Stomach (tissue), 9 donors: ENCODE measurements around the gene ZCCHC14. TPM values are rescaled to one million over a fixed set of nuclear protein-coding genes. Genes with fewer than 3 reads are reported as not detected.
"Not testable (repeated sequence)": the region's sequence is repeated elsewhere in the genome, so short reads cannot be mapped to it uniquely, and the experiment has no call there.

Source experiments
- DNase-seq, 2 donors: peaks; one replicate each; pipeline versions ENCODE4 v3.0.0 to v3.0.0-alpha.2; 2013 to 2019
- H3K27ac ChIP-seq, 5 donors: fragments of 200-600 bp in 4 of 5; sonication (generic) in 4 of 5; one replicate each; pipeline ENCODE4 v1.5.1; 2013 to 2019; ENCODE audit warnings: mild to moderate bottlenecking in 1 of 5, moderate library complexity in 1 of 5
- H3K27me3 ChIP-seq, 3 donors: fragments of 200-600 bp; sonication (generic); one replicate each; pipeline ENCODE4 v1.5.1; 2017 to 2019; ENCODE audit warnings: mixed run types in 1 of 3
- H3K36me3 ChIP-seq, 4 donors: fragments of 200-600 bp; sonication (generic); 1 replicate in 3 of 4; 2 replicates in 1 of 4; pipeline ENCODE4 v1.5.1; 2016 to 2019
- H3K4me1 ChIP-seq, 4 donors: fragments of 200-600 bp; sonication (generic); one replicate each; pipeline ENCODE4 v1.5.1; 2016 to 2019
- H3K4me3 ChIP-seq, 4 donors: fragments of 200-600 bp; sonication (generic) in 3 of 4; one replicate each; pipeline ENCODE4 v1.5.1; 2016 to 2019; ENCODE audit warnings: mild to moderate bottlenecking in 1 of 4
- H3K9me3 ChIP-seq, 4 donors: fragments of 200-600 bp; sonication (generic); one replicate each; pipeline ENCODE4 v1.5.1; 2016 to 2019
- CTCF ChIP-seq, 7 experiments: fragments of 450-650 bp in 4 of 7; fragments of 200-600 bp in 3 of 7; sonication (generic) in 3 of 7; IDR thresholded peaks; one replicate each; pipeline ENCODE4 v1.5.1; 2016 to 2019; ENCODE audit warnings: antibody characterized with exemption in 7 of 7, control low read depth in 2 of 7, mild to moderate bottlenecking in 1 of 7
- EP300 ChIP-seq: sonication (generic); formaldehyde crosslinking; IDR thresholded peaks from one replicate; pipeline ENCODE4 v1.6.1; 2017; ENCODE audit warnings: antibody characterized with exemption
- POLR2A ChIP-seq, 4 donors: fragments of 450-650 bp; IDR thresholded peaks; one replicate each; pipeline ENCODE4 v1.6.1; 2016; ENCODE audit warnings: antibody characterized with exemption in 4 of 4, control low read depth in 2 of 4, mild to moderate bottlenecking in 1 of 4, moderate library complexity in 1 of 4
- POLR2AphosphoS5 ChIP-seq, 3 donors: sonication (generic); formaldehyde crosslinking; IDR thresholded peaks; one replicate each; pipeline ENCODE4 v1.6.1; 2016; ENCODE audit warnings: antibody characterized with exemption in 3 of 3
- WGBS, 5 donors: extraction: QIAGEN DNeasy Blood & Tissue Kit in 3 of 5; methylation state at CpG; one replicate each; pipeline versions ENCODE4 v1.1.5 to v1.1.7; 2013 to 2018; 5-methylcytosine and 5-hydroxymethylcytosine counted together
- intact Hi-C: fragments of 100-400 bp; cut with DNase I; formaldehyde crosslinking; loops from one replicate; pipeline ENCODE4 v1.15.1; 2023; ENCODE audit warnings: low total_unique reads
- polyA plus RNA-seq, 3 donors: library from polyadenylated mRNA; stranded (reverse); fragments of 200-250 nt; gene quantifications; one replicate each; pipeline ENCODE4 v1.2.3, GENCODE V29; 2013
- total RNA-seq, 5 donors: library from RNA; depleted of rRNA; stranded (reverse); fragments of >200 nt; gene quantifications; one replicate each; pipeline versions ENCODE4 v1.1.0 to v1.2.3, GENCODE V29; 2014 to 2016
- donor health status: healthy with polysubstance abuse.
- donor health status: Bipolar disorder and iron deficiency.
- donor health status: healthy.

ZCCHC14 gene
- total and polyA plus RNA-seq, 8 donors, result 5.4 to 25.9 (median 16.7) TPM

- TF ChIP-seq POLR2A (IDR thresholded peaks at IDR 0.05), result no peak
- TF ChIP-seq POLR2AphosphoS5 (IDR thresholded peaks at IDR 0.05), result no peak
- no peaks in the 10 kb centered on the region for H3K27me3 ChIP-seq
- no peak for DNase-seq
- WGBS, 5 donors, result 6 to 12% (median 8%) methylated on average over 16 of the region's 16 CpGs
- H3K27ac ChIP-seq, result peak overlapping the region; percentile 39 to 65 (median 51)
- peak overlapping the region; percentile 51 to 70 (median 58) for H3K4me3 ChIP-seq
- intact Hi-C loops, result no loop called here
- H3K36me3 ChIP-seq, result no peaks in the 10 kb centered on the region
- no peaks in the 10 kb centered on the region for H3K9me3 ChIP-seq
- peaks cover 57 to 78% (median 70%) of the 10 kb centered on the region in 4 donors for H3K4me1 ChIP-seq
Measured at GRCh38 chr16:87490096-87490798, 2.6 kb downstream of the ZCCHC14 start.

DNA sequence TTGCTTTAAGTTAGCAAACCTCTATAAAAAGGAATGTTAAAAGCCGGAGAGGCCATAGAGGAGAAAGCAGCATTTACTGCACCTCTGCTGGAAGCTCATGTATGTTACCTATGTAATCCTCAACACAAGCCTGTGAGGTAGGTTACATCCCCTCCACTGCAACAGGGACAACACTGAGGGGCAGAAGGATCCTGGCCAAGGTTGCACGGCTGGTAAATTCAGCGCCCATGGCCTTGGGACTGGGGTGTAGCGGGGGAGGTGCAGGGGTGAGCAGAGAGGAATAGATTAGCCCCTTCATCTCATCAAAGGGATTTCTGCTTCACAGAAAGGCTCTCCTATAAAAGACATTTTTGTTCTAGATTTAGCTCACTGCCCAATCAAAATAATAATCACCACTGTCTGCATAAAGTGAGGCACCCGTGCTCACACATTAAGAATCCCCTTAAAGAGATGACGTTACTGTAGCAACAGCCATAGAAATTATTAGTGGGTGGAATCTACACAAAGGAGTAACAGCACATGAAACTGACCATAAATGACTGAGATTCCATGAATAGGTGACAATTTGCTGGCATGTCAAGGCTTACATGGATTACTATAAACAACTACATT lies 3.3 kb downstream of the ZCCHC14 start:
- intact Hi-C loops, result no loop called here
- Histone ChIP-seq H3K4me1 (peaks cover 62 to 85% (median 77%) of the 10 kb centered on the region in 4 donors), H3K27me3 (no peaks in the 10 kb centered on the region), H3K4me3 (peak overlapping the region in 3 of 4 donors; percentile 32 to 65 (median 52)), H3K36me3 (no peaks in the 10 kb centered on the region), H3K9me3 (no peaks in the 10 kb centered on the region), H3K27ac (peak overlapping the region in 1 of 5 donors; percentile 64)
- 46 to 68% (median 65%) methylated on average over 6 of the region's 6 CpGs for WGBS, 5 donors
- no peak for DNase-seq
- TF ChIP-seq POLR2AphosphoS5 (IDR thresholded peaks at IDR 0.05) (no peak), EP300 (no peak), POLR2A (IDR thresholded peaks at IDR 0.05) (no peak), CTCF (IDR thresholded peaks at IDR 0.05) (no peak)

DNA sequence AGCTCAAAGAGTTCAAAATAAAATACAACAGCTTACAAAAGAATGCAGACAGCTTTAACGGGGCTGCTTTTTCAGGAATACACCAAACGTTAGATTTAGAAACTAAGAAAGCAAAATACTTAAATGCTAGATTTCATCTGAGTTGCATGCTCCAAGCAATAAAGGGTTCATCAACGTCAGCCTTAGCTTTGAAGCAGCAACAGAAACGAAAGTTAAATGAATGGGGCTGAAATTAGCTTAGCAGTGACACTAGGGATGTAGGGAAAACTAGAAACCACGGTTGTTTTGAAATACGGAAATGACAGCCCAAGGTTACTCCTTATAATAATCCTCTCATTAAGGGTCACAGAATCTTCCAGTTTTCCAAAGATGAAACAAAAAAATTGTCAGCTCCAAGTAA lies 3.9 kb downstream of the ZCCHC14 start:
- H3K27ac ChIP-seq, result peak overlapping the region in 2 of 5 donors; percentile 22 to 34
- peaks cover 65 to 88% (median 79%) of the 10 kb centered on the region in 4 donors for H3K4me1 ChIP-seq
- H3K9me3 ChIP-seq, intact Hi-C loops, DNase-seq, H3K36me3 ChIP-seq, H3K27me3 ChIP-seq: not testable (repeated sequence)
- WGBS, 5 donors, result 39 to 69% (median 43%) methylated on average over 4 to 6 of the region's 6 CpGs
- peak overlapping the region in 1 of 4 donors; percentile 32 for H3K4me3 ChIP-seq

DNA sequence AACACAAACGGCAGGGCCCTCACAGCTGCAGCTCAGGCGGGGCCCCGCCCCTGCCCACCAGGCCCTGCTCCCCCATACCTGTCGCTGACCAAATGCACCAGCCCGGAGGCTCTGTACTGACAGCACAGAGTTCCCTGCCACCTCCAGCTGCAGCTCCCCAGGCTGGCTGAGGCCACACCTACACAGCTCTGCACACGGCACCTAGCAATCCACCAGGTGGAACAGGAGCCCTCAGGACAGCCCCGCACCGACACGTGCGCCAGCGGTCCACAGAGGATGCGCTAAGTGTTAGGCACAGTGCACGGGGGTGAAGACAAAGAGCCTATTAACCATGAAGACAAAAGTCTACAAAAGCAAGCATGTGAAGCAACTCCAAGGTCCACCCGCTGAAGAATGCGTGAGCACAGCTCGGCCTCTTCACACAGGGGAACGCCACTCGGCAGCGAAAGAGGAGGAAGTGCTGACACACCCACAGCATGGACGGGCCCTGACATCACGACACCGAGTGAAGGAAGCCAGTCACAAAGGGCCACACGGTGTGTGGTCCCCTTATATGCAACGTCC lies 5.4 kb downstream of the ZCCHC14 start:
- Histone ChIP-seq H3K9me3 (no peaks in the 10 kb centered on the region), H3K4me1 (peaks cover 59 to 95% (median 76%) of the 10 kb centered on the region in 4 donors), H3K27ac (peak overlapping the region; percentile 9 to 60 (median 35)), H3K36me3 (no peaks in the 10 kb centered on the region), H3K27me3 (no peaks in the 10 kb centered on the region), H3K4me3 (peak overlapping the region in 3 of 4 donors; percentile 7 to 39 (median 9))
- intact Hi-C loops, result no loop called here
- DNase-seq, result peak; percentile 79 to 89
- no peak for TF ChIP-seq POLR2AphosphoS5 (IDR thresholded peaks at IDR 0.05)
- no peak for TF ChIP-seq CTCF (IDR thresholded peaks at IDR 0.05)
- no peak for TF ChIP-seq POLR2A (IDR thresholded peaks at IDR 0.05)
- TF ChIP-seq EP300, result no peak
- 28 to 46% (median 31%) methylated on average over 23 to 24 of the region's 24 CpGs for WGBS, 5 donors

DNA sequence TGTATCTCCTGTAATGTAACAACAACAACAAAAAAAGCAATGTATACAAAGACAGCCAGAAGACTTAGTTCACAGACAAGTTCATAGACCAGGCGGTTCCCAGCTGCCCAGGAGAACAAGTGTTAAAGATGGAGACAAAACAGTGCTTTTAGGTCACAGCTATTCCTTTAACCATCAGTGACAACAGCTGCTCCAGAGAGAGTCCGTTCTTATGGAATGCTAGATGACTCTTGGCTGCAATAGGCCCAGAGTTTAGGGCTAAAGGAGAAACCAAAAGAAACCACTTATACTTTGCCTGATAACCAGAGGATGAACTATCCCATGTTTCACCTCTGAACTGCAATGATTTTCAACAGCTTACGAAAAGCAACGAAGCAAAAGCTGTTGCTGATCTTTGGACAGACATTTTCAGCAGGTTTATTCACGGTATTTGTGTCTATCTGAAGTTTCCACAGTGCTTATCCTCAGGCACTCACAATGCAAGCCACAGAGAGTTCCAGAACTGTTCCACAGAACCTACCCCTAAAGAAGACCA lies 6.0 kb downstream of the ZCCHC14 start:
- Histone ChIP-seq H3K27ac (peak overlapping the region in 4 of 5 donors; percentile 22 to 60 (median 44)), H3K4me3 (peak overlapping the region in 2 of 4 donors; percentile 9 to 39), H3K27me3 (no peaks in the 10 kb centered on the region), H3K9me3 (no peaks in the 10 kb centered on the region), H3K4me1 (peaks cover 59 to 98% (median 78%) of the 10 kb centered on the region in 4 donors), H3K36me3 (no peaks in the 10 kb centered on the region)
- intact Hi-C loops, result no loop called here
- TF ChIP-seq POLR2A (IDR thresholded peaks at IDR 0.05) (no peak), CTCF (IDR thresholded peaks at IDR 0.05) (no peak), EP300 (no peak), POLR2AphosphoS5 (IDR thresholded peaks at IDR 0.05) (no peak)
- WGBS, 5 donors, result 39 to 60% (median 41%) methylated on average over 5 of the region's 5 CpGs
- DNase-seq, result no peak
